Anterior cingulate cortex (tissue), 58 donors: Measurements from ENCODE around the gene SRSF4.
A peak's percentile ranks its signal among the peaks of the same experiment; 100 is the strongest.
"Not testable (repeated sequence)": the region's sequence is repeated elsewhere in the genome, so short reads cannot be mapped to it uniquely, and the experiment has no call there.

ENCODE experiments used
- DNase-seq, 58 donors: peaks; one replicate each; lab custom pipeline; 2025; lab: John Stamatoyannopoulos, UW

Gene SRSF4

GRCh38 chr1:29181413-29182225 lies at the start of gene SRSF4:
Gene SRSF4 (minus strand): TSS chr1:29181900. CDS start chr1:29181752, 148 bp downstream.
- DNase-seq = peak; percentile 84 to 99 (median 97)

GRCh38 chr1:29230553-29231378 lies 49.1 kb upstream of the SRSF4 start, which contains the start of gene MECR:
Gene MECR (minus strand): TSS chr1:29230934. CDS start chr1:29230906, 28 bp downstream.
- DNase-seq = peak; percentile 64 to 97 (median 90)

DNA sequence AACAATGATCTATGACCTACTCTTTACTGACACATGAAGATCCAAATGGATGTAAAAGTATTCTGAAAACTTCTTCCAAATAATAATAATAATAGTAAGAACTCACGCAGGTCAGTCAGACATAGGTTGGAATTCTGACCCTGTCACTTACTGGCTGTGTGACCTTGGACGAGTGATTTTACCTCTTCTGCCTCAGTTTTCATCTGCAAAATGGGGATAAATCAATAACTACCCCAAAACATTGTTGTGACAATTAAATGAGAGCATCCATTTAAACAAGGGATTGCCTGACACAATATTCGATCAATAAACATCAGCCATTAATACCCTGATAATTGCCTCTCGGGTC lies 48.5 kb upstream of the SRSF4 start:
- no peak for DNase-seq

- no peak for DNase-seq
Measured at GRCh38 chr1:29227511-29227910, 45.8 kb upstream of the SRSF4 start.

DNA sequence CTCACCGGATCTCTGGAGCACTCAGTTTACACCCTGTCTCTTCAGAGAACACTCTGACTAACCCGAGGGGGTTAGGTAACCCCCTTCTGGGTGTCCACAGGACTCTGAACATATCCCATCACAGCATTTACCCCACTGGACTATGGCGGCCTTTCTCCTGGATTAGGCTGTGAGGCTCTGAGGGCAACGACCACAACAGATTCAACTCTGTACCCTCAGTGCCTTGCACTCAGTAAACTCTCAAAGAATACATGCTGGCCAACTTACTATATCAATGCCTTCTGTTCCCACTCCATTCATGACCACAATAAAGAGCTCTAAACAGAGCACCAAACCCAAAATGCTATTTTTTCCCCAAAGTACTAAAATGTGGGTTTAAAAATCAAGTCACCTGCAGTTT lies 43.7 kb upstream of the SRSF4 start:
- no peak for DNase-seq

- DNase-seq = no peak
Measured at GRCh38 chr1:29224356-29224837, 42.7 kb upstream of the SRSF4 start.

- no peak for DNase-seq
Measured at GRCh38 chr1:29223521-29223920, 41.8 kb upstream of the SRSF4 start.

GRCh38 chr1:29222686-29223085 lies 41.0 kb upstream of the SRSF4 start:
- DNase-seq = no peak

DNA sequence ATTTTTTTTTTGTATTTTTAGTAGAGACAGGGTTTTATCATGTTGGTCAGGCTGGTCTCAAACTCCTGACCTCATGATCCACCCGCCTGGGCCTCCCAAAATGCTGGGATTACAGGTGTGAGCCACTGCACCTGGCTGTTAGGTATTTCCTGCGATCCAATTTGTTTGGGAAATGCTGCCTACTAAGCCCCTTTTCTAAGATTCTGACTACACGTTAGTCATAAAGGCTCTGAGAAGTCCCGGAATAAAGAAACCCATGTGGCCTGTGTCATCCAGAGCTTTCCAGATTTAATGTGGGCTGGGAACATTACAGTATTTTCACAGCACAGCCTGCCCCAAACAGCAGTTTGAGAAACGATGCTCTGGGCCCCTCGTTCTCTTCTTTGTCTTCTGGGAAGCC lies 40.6 kb upstream of the SRSF4 start:
- DNase-seq = not testable (repeated sequence)

- DNase-seq = no peak
Measured at GRCh38 chr1:29221296-29221695, 39.6 kb upstream of the SRSF4 start.

DNA sequence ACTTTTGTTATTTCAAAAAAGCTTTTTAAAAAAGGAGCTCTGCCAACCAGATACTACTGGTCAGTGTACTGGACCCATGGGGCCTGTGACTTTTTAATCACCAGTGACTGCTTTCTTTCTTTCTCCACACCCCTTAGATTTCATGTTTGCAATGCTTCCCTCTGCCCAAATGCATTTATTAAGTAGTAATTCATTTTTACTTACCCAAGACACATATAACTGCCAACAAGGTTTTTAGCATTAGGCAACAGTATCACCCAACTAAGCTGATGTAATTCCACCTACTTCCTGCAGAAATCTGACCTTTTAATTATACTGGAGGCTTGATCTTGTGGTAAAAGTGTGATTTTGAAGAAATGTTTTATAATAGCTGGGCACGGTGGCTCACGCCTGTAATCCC lies 36.5 kb upstream of the SRSF4 start:
- no peak for DNase-seq

DNA sequence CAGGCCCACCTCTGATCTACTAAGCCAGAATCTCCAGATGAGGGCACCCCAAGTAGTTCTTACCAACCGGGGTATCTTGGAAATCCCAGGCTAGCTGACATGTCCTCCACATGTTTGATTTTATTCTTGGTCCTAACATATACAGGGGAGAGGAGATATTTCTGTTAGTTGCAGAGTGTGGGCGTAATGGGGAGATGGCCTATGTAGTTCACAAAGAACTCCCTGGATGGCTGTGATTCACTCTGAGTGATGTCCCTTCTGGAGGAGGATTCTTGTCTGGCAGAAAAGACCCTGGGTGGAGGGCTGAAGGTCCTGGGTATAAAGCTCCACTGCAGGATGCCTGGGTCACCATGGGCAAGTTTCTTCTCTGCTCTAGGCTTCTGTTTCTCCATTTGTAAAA lies 35.9 kb upstream of the SRSF4 start:
- DNase-seq = no peak

GRCh38 chr1:29213055-29213454 lies 31.4 kb upstream of the SRSF4 start:
- DNase-seq = peak in 23 of 58 donors; percentile 2 to 57 (median 20)

DNA sequence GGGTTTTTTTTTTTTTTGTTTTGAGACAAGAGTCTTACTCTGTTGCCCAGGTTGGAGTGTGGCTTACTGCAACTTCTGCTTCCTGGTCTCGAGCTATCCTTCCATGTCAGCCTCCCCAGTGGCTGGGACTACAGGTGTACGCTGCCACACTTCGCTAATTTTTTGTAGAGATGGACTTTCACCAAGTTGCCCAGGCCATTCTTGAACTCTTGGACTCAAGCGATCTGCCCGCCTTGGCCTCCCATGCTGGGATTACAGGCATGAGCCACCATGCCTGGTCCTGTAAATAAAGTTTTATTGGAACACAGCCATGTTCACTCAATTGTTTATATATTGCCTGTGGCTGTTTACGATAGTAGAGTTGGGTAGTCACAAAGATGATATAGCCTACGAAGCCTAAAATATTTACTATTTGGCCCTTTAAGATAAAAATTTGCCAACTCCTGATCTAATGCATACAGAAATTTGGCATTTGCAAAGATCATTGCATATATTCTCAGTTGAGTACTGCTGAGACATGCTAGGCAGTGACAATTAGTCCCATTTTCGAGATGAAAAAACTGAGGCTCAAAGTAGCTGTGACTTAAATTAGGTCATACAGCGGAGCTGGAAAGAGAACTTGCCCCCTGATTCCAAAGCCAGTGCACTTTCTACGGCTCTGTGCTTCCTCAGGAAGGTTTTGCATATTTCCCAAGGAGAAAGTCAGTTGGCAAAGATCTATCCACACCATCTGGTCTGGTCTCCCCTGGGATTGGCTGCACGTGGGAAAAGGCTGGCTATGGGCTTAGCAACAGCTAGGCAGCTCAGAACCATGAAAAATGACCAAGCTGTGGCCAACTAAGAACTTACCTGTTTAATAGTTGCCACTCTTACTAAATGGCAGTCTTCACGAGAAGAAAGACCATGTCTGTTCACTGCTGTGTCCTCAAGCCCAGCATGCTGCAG lies 29.7 kb upstream of the SRSF4 start:
- DNase-seq = peak in 3 of 58 donors; percentile 5 to 43 (median 18)

DNA sequence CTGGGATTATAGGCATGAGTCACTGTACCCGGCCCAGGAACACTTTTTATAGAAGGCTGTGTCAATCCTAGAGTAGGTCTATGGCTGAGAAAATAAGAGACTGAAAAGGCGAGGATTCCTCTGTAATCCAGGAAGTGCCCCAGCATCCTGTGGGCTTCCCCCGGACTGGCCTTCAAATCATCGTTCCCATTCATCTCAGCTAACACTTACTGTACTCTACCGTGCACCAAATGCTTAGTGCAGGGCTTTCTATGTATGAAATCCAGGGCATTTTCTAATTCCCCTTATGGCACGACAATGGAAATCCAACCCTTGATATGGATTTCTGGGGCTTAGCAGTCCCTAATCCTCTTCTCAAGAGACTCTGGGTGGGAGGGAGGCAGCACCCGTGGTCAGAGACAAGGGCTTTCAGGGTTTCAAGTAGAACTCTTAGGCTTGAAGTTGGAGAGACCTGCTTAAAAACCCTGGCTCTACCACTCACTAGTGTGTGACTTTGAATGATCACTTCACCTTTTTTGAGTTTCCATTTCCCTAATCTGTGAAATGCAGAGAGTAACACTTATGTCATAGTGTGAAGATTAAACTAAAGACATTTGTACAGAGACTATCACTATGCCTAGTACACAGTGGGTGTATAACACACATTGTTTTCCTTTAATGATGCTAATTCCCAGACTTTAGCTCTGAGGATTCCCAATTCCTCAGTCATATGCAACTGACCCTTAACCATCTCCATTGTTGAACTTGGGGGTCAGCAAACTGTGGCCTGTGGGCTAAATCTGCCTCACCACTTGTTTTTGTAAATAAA lies 28.8 kb upstream of the SRSF4 start:
- no peak for DNase-seq

DNA sequence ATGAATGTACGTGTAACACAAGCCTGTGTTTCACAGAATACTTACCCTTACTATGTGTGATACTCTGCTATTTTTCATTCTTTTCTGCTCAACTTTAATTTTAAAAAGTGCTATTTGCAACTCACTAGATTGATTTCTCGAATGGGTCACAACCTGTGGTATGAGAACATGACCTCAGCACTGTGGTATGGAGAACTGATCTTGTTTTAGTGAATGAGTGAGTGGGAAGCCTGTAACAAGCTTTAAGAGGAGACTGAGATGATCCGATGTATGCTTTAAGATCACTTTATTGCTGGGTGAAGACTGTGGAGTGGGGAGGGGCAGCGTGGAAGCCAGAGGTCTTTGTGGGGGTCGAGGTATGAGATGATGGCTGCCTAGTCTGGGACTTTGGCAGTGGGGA lies 27.5 kb upstream of the SRSF4 start:
- DNase-seq = no peak

GRCh38 chr1:29208442-29208841 lies 26.7 kb upstream of the SRSF4 start:
- no peak for DNase-seq

DNA sequence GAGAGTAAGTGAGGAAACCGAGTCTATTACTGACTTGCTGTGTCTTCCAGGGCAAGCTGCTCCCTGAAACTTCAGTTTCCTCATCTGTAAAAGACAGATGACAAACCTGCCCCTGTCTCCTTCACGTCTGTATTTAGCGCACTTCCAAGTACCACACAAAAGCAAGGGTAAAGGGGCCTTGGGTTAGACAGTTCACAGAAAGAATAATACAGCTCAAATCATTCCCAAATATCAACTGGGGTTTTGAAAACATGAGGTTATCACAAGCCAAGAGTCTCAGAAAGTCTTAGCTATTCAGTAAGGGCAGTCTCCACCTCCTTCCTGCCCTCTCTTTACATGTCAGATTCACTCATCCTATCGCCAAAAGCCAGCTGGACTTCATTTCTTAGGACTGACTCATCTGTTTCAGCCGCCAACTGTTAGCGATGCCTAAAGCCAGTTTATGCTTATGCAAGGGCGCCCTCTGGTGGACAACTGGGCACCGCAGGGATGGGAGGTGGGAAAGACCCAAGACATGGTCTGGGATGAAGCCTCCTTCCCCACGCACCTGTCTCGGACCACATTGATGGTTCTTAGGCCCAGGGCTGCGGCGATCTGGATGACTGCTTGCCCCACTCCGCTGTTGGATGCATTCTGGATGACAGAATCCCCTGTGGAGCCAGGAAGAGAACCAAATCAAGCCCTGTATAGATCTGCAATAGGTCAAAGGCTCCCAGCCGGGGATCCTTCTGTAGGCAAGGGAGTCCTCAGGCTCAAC lies 21.1 kb upstream of the SRSF4 start:
- peak; percentile 9 to 98 (median 80) for DNase-seq

DNA sequence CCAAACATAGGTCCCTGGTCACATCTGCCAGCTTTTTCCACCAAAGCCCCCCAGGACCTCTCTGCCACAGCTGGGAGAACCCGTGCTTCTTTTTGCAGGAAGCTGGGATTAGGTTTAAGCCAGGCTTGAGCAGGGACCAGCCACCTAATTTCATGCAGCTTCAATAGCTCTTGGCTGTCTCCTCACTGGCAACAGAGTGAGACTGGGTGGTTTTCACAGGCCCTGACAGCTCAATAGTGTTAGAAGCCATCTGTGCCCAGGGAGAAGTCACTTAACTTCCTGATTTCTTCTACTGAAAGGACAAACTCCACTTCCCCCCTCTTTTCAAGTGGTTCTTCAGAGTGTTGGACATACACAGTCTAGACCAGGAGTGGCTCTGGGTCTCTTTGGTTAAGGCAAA lies 20.4 kb upstream of the SRSF4 start:
- no peak for DNase-seq
